K562 (cell line): ENCODE data around the gene ITM2B. TPM values are rescaled to one million over a fixed set of nuclear protein-coding genes. Genes with fewer than 3 reads are reported as not detected.
A peak's percentile ranks its signal among the peaks of the same experiment; 100 is the strongest.

Source experiments
- ATAC-seq: fragments of 200-7000 bp; cut with Tn5 transposase; 3 replicates; pipeline ENCODE4 v1.9.1; 2020; ENCODE audit warnings: moderate library complexity
- BruUV-seq: library from RNA; stranded (reverse); fragments of 400-500 nt; replicated peaks from 2 replicates; lab custom pipeline; 2021; lab: Mats Ljungman, UMichigan
- CTCF ChIA-PET: fragments of 300-600 bp; formaldehyde crosslinking; extraction: SDS; loops from one replicate; lab custom pipeline; 2021; ENCODE audit warnings: low intra/inter-chr PET ratio; lab: Yijun Ruan, JAX
- POLR2A ChIA-PET: fragments of 300-600, 350-650 bp; sonication (Branson Sonifier 250); formaldehyde crosslinking; extraction: SDS; loops from one replicate; lab custom pipeline; 2021; ENCODE audit warnings: antibody characterized with exemption, inconsistent platforms; lab: Yijun Ruan, JAX
- DNase-seq, 4 experiments: peaks; one replicate each; pipeline versions ENCODE4 v3.0.0 to v3.0.0-alpha.2; 2011 to 2018; ENCODE audit warnings: low spot score in 3 of 4, mixed read lengths in 3 of 4; ENCODE audit errors: extremely low read depth in 1 of 4
- FAIRE-seq: peaks from 2 replicates; lab custom pipeline; 2011; peaks lifted over from hg19 to GRCh38; lab: Jason Lieb, UNC
- H2AFZ ChIP-seq: 2 replicates; pipeline ENCODE4 v1.6.0; 2011; ENCODE audit warnings: low read depth, low read length, control low read depth, inconsistent platforms
- H3K27ac ChIP-seq: fragments of 200-600 bp; 3 replicates; pipeline ENCODE4 v1.8.0; 2011; ENCODE audit warnings: low read depth, mild to moderate bottlenecking, control low read depth, inconsistent platforms, low read length, moderate library complexity, mixed read lengths; ENCODE audit errors: extremely low read depth
- H3K27me3 ChIP-seq, 2 experiments: fragments of 300-600 bp in 1 of 2; 2 replicates in 1 of 2; 3 replicates in 1 of 2; pipeline versions ENCODE4 v1.6.0 to v1.8.0; 2011; ENCODE audit warnings: inconsistent platforms in 2 of 2, low read length in 2 of 2, mild to moderate bottlenecking in 1 of 2, mixed read lengths in 1 of 2, moderate library complexity in 1 of 2; ENCODE audit not compliant: control insufficient read depth in 2 of 2, insufficient read depth in 2 of 2
- H3K36me3 ChIP-seq: fragments of 300-600 bp; 3 replicates; pipeline ENCODE4 v1.8.0; 2011; ENCODE audit warnings: mild to moderate bottlenecking, low read length, inconsistent platforms; ENCODE audit not compliant: control insufficient read depth, insufficient read depth
- H3K4me1 ChIP-seq, 2 experiments: fragments of 200-600 bp in 1 of 2; replicated peaks in 1 of 2; 2 replicates in 1 of 2; 3 replicates in 1 of 2; pipeline versions ENCODE4 v1.5.1 to v1.8.0; 2011; ENCODE audit warnings: inconsistent platforms in 2 of 2, low read length in 2 of 2, mild to moderate bottlenecking in 1 of 2, mixed read lengths in 1 of 2, moderate library complexity in 1 of 2; ENCODE audit not compliant: control insufficient read depth in 2 of 2, insufficient read depth in 2 of 2
- H3K4me2 ChIP-seq: 2 replicates; pipeline ENCODE4 v1.6.1; 2011; ENCODE audit warnings: low read length, control low read depth, inconsistent platforms, mixed read lengths; ENCODE audit not compliant: insufficient read depth
- H3K4me3 ChIP-seq: fragments of 200-600 bp; sonication (generic), shearing (Covaris generic); 2 replicates; pipeline ENCODE4 v1.5.1; 2016; ENCODE audit warnings: control low read depth, inconsistent platforms
- H3K79me2 ChIP-seq: fragments of 200-600 bp; 3 replicates; pipeline ENCODE4 v1.8.0; 2011; ENCODE audit warnings: low read length, inconsistent platforms; ENCODE audit not compliant: control insufficient read depth, insufficient read depth
- H3K9ac ChIP-seq, 2 experiments: 2 replicates each; pipeline versions ENCODE4 v1.6.0 to v1.6.1; 2011; ENCODE audit warnings: low read depth in 2 of 2, low read length in 2 of 2, control low read depth in 1 of 2, inconsistent platforms in 1 of 2, mild to moderate bottlenecking in 1 of 2, mixed read lengths in 1 of 2; ENCODE audit not compliant: insufficient read depth in 1 of 2
- H3K9me1 ChIP-seq: one replicate; pipeline ENCODE4 v1.6.0; 2011; ENCODE audit warnings: inconsistent platforms, mild to moderate bottlenecking, low read length, moderate library complexity; ENCODE audit not compliant: control insufficient read depth, insufficient read depth
- H3K9me3 ChIP-seq: replicated peaks from 2 replicates; pipeline ENCODE4 v1.5.1; 2011; ENCODE audit warnings: low read depth, low read length, inconsistent platforms; ENCODE audit not compliant: control insufficient read depth, insufficient read depth
- H4K20me1 ChIP-seq: replicated peaks from 2 replicates; pipeline ENCODE4 v1.6.1; 2011; ENCODE audit warnings: low read length, inconsistent platforms, mixed read lengths; ENCODE audit not compliant: control insufficient read depth, insufficient read depth
- CHD1 ChIP-seq: fragments of 200-600 bp; sonication (generic); IDR thresholded peaks from one replicate; pipeline ENCODE4 v1.6.1; 2012; ENCODE audit warnings: mild to moderate bottlenecking, moderate library complexity, low read length, inconsistent platforms
- CHD2 ChIP-seq: IDR thresholded peaks from 2 replicates; pipeline ENCODE4 v1.6.1; 2011; ENCODE audit warnings: low read depth, low read length
- E2F3 ChIP-seq: fragments of 250-450 bp; sonication (Bioruptor Pico); IDR thresholded peaks from 2 replicates; pipeline ENCODE4 v1.4.0; 2020; ENCODE audit warnings: mild to moderate bottlenecking
- ETS2 ChIP-seq: IDR thresholded peaks from 2 replicates; pipeline ENCODE4 v1.6.1; 2016; ENCODE audit warnings: borderline replicate concordance, missing genetic modification characterization, mild to moderate bottlenecking, moderate library complexity, missing compliant biosample characterization; ENCODE audit not compliant: poor library complexity, severe bottlenecking
- MCM2 ChIP-seq: fragments of 450-650 bp; IDR thresholded peaks from 2 replicates; pipeline ENCODE4 v1.6.1; 2017; ENCODE audit warnings: low read depth, mild to moderate bottlenecking
- MECOM ChIP-seq: fragments of 250-450 bp; sonication (Bioruptor Pico); IDR thresholded peaks from 2 replicates; pipeline ENCODE4 v1.8.0; 2022; ENCODE audit warnings: inconsistent platforms
- MED1 ChIP-seq: sonication (generic); formaldehyde crosslinking; IDR thresholded peaks from 2 replicates; pipeline ENCODE4 v1.8.1; 2023; ENCODE audit warnings: missing genetic modification reagents, borderline replicate concordance
- NR2C2 ChIP-seq, 2 experiments: fragments of 200-800 bp in 1 of 2; sonication (Bioruptor generic) in 1 of 2; sonication (generic) in 1 of 2; formaldehyde crosslinking in 1 of 2; IDR thresholded peaks; 2 replicates each; pipeline versions ENCODE4 v1.6.1 to v1.8.0; 2016 to 2022; ENCODE audit warnings: mild to moderate bottlenecking in 1 of 2, missing compliant biosample characterization in 1 of 2, missing genetic modification characterization in 1 of 2, missing genetic modification reagents in 1 of 2
- TEAD1 ChIP-seq, 2 experiments: fragments of 450-650 bp in 1 of 2; sonication (generic) in 1 of 2; formaldehyde crosslinking; IDR thresholded peaks; 2 replicates each; pipeline versions ENCODE4 v1.4.0 to v1.8.0; 2020 to 2022; ENCODE audit warnings: mild to moderate bottlenecking in 2 of 2, missing genetic modification reagents in 1 of 2
- ZNF584 ChIP-seq: fragments of 200-800 bp; sonication (Bioruptor generic); IDR thresholded peaks from 2 replicates; pipeline ENCODE4 v1.6.1; 2016; ENCODE audit warnings: low read depth, mild to moderate bottlenecking, missing genetic modification characterization, missing compliant biosample characterization
- WGBS: fragments of 100-300 bp; shearing (Covaris generic); methylation state at CpG from one replicate; pipeline ENCODE4 v1.1.6; 2016; ENCODE audit warnings: low coverage, mixed read lengths; ENCODE audit not compliant: insufficient coverage; ENCODE audit errors: missing lambda C conversion rate; 5-methylcytosine and 5-hydroxymethylcytosine counted together
- in situ Hi-C: fragments of 300-500 bp; cut with MboI; formaldehyde crosslinking; loops from 4 replicates; pipeline ENCODE4 v1.15.0; 2018; ENCODE audit warnings: inconsistent platforms, mixed read lengths
- intact Hi-C: fragments of 100-400 bp; cut with micrococcal nuclease; formaldehyde crosslinking; loops from 2 replicates; pipeline ENCODE4 v1.14.2; 2022
- polyA plus RNA-seq, 8 experiments: library from polyadenylated mRNA; depleted of rRNA in 4 of 8; stranded (reverse) in 5 of 8; unstranded in 3 of 8; fragments of >200 nt; fragmentation: Nextera tagmentation in 2 of 8; fragmentation: Illumina TruSeq in 1 of 8; extraction: Ambion mirVana in 2 of 8; extraction: Trizol in 1 of 8; gene quantifications; 2 replicates each; pipeline versions ENCODE4 v1.2.1 to v1.2.3, GENCODE V29; 2011 to 2014; ENCODE audit warnings: inconsistent platforms in 1 of 8, missing spikeins in 1 of 8
- total RNA-seq, 7 experiments: library from RNA; depleted of rRNA in 6 of 7; stranded (reverse); fragments of >200 nt in 6 of 7; fragmentation: Illumina TruSeq in 2 of 7; extraction: Trizol in 2 of 7; gene quantifications; 2 replicates each; pipeline versions ENCODE4 v1.2.1 to v1.2.3, GENCODE V29; 2011 to 2021; ENCODE audit warnings: low replicate concordance in 1 of 7
- TF ChIP-seq, protein P1 (sequence below): fragments of 200-800 bp; sonication (Bioruptor generic); IDR thresholded peaks from 2 replicates; pipeline ENCODE4 v1.6.1; 2017; ENCODE audit warnings: missing genetic modification characterization, missing compliant biosample characterization
- TF ChIP-seq, protein P2 (sequence below): sonication (generic); IDR thresholded peaks from 2 replicates; pipeline ENCODE4 v1.6.1; 2016

Gene ITM2B
- total and polyA plus RNA-seq, 9 of the 15 experiments (the other 6 are each of a cell fraction or from before 2014, with no cell fraction given): 22.0 to 83.8 (median 45.0) TPM

DNA sequence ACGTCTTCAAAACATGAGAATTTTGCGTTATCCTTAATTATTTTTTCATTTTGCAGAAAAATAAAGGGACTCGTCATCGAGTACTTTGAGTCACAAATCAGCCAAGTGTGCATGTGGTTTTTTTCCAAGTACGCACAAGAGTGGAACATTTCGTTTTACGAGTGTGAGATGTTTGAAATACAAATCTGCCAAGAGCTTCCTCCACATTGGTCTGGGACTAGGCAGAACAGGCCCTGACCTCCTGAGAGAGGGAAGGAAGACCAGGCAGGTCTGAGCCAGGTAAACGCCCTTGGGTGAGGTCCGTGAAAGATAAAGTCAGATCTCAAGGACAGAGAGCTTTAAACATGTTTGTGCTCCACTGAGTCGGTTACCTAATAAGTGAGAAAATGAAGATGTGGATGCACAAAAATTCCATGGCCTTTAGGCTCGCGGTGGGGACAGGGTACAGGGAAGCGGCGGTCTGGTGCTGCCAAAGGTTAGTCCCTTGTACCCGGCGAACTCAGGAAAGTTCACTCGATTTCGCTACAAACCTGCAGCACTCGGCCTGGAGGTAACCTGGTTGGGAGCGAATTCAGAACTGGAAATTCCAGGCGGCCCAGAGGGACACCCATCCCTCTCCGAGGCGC lies 473 bp upstream of the ITM2B start:
- H2AFZ ChIP-seq: peak overlapping the region; percentile 93
- DNase-seq: peak in 3 of 4 experiments; percentile 8 to 27 (median 10)
- H3K9me1 ChIP-seq: no peaks in the 10 kb centered on the region
- peaks cover 0 to 22% of the 10 kb centered on the region in 2 experiments; a peak in 4 of 5 replicates for H3K4me1 ChIP-seq
- peak overlapping the region; percentile 41 to 100 for H3K9ac ChIP-seq
- TF ChIP-seq, protein P1, sequence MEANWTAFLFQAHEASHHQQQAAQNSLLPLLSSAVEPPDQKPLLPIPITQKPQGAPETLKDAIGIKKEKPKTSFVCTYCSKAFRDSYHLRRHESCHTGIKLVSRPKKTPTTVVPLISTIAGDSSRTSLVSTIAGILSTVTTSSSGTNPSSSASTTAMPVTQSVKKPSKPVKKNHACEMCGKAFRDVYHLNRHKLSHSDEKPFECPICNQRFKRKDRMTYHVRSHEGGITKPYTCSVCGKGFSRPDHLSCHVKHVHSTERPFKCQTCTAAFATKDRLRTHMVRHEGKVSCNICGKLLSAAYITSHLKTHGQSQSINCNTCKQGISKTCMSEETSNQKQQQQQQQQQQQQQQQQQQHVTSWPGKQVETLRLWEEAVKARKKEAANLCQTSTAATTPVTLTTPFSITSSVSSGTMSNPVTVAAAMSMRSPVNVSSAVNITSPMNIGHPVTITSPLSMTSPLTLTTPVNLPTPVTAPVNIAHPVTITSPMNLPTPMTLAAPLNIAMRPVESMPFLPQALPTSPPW: no peak
- TF ChIP-seq MECOM (CRISPR knock-in tag) (no peak), MED1 (CRISPR knock-in tag) (no peak), E2F3 (CRISPR knock-in tag) (no peak), TEAD1 (CRISPR knock-in tag; IDR thresholded peaks at IDR 0.05) (0 out of 4 replicates have a peak, but pooled peaks of 1 of the 2 experiments have one; percentile 29), ZNF584 (CRISPR knock-in tag) (no peak), ETS2 (tag) (no peak), NR2C2 (CRISPR knock-in tag; IDR thresholded peaks at IDR 0.05) (no peak), NR2C2 (tag; IDR thresholded peaks at IDR 0.05) (0 out of 2 replicates have a peak, but pooled peaks have one; percentile 30), CHD2 (no peak), CHD1 (no peak), MCM2 (no peak)
- TF ChIP-seq, protein P2, sequence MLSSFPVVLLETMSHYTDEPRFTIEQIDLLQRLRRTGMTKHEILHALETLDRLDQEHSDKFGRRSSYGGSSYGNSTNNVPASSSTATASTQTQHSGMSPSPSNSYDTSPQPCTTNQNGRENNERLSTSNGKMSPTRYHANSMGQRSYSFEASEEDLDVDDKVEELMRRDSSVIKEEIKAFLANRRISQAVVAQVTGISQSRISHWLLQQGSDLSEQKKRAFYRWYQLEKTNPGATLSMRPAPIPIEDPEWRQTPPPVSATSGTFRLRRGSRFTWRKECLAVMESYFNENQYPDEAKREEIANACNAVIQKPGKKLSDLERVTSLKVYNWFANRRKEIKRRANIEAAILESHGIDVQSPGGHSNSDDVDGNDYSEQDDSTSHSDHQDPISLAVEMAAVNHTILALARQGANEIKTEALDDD: peak; percentile 29; the same call in 1 of the 2 replicates
- no peak for FAIRE-seq
- intact Hi-C loops: no loop called here
- peak overlapping the region; percentile 94 for H3K4me3 ChIP-seq
- H3K36me3 ChIP-seq: no peaks in the 10 kb centered on the region
- no peaks in the 10 kb centered on the region for H3K27me3 ChIP-seq
- in situ Hi-C loops: no loop called here
- no peaks in the 10 kb centered on the region for H3K9me3 ChIP-seq
- peak overlapping the region; percentile 77 for H3K4me2 ChIP-seq
- ChIA-PET POLR2A (interaction anchor here (0.6 to 1.4 kb wide), 7 partner anchors 11 to 277 kb away, joined by 3 to 4 read pairs (median 3); no protein-coding TSS in a partner anchor), CTCF (no interaction called here)
- peak overlapping the region; percentile 53 for H3K27ac ChIP-seq
- no peaks in the 10 kb centered on the region for H4K20me1 ChIP-seq
- 21% methylated on average over 14 of the region's 23 CpGs for WGBS
- BruUV-seq: no TSS peak
- peaks cover 33% of the 10 kb centered on the region for H3K79me2 ChIP-seq
- peak; percentile 38 for ATAC-seq
